Measurements from ENCODE around the gene SHB. TPM values are rescaled to one million over a fixed set of nuclear protein-coding genes. Genes with fewer than 3 reads are reported as not detected.

SHB gene
- total RNA-seq, 2 experiments from 2014 or later: 0.41 to 1.0 TPM

- intact Hi-C loops (cut with micrococcal nuclease; ENCODE audit: unreplicated experiment): no loop called here
- no peak for TF ChIP-seq EZH2phosphoT487 (IDR thresholded peaks at IDR 0.05; ENCODE audit: borderline replicate concordance, low read depth, low read length)
- no peaks in the 10 kb centered on the region for H3K36me3 ChIP-seq (ENCODE audit: insufficient read depth, low read length)
- ChIA-PET CTCF (ENCODE audit: unreplicated experiment) (no interaction called here), POLR2A (no interaction called here)
- H3K4me3 ChIP-seq (ENCODE audit: low read depth, low read length, poor library complexity, severe bottlenecking): no peak overlapping the region
- no peak for DNase-seq (ENCODE audit: low spot score)
- H3K9me3 ChIP-seq (ENCODE audit: low read length): no peaks in the 10 kb centered on the region
- H3K27ac ChIP-seq (ENCODE audit: low read depth, low read length, poor library complexity, severe bottlenecking): no peak overlapping the region
- H2AFZ ChIP-seq (ENCODE audit: low read length): no peak overlapping the region
- H3K4me2 ChIP-seq (ENCODE audit: low read length): no peak overlapping the region
- no peaks in the 10 kb centered on the region for H3K9me2 ChIP-seq (ENCODE audit: insufficient read depth, low read length)
- H3K4me1 ChIP-seq (ENCODE audit: insufficient read depth, low read length, poor library complexity, severe bottlenecking): no peaks in the 10 kb centered on the region
- BruUV-seq (replicated peaks): no TSS peak
- no peaks in the 10 kb centered on the region for H4K20me1 ChIP-seq (ENCODE audit: insufficient read depth, low read length)
- H3K79me2 ChIP-seq (ENCODE audit: insufficient read depth, low read depth, low read length): no peaks in the 10 kb centered on the region
These were observed 38.8 kb upstream of the SHB start for GRCh38 chr9:38107811-38108304.

- ChIA-PET CTCF (ENCODE audit: unreplicated experiment) (no interaction called here), POLR2A (no interaction called here)
- H3K27ac ChIP-seq (ENCODE audit: low read depth, low read length, poor library complexity, severe bottlenecking): no peak overlapping the region
- H4K20me1 ChIP-seq (ENCODE audit: insufficient read depth, low read length): no peaks in the 10 kb centered on the region
- H3K4me1 ChIP-seq (ENCODE audit: insufficient read depth, low read length, poor library complexity, severe bottlenecking): no peaks in the 10 kb centered on the region
- H3K4me2 ChIP-seq (ENCODE audit: low read length): no peak overlapping the region
- no peaks in the 10 kb centered on the region for H3K79me2 ChIP-seq (ENCODE audit: insufficient read depth, low read depth, low read length)
- H3K9me3 ChIP-seq (ENCODE audit: low read length): no peaks in the 10 kb centered on the region
- TF ChIP-seq EZH2phosphoT487 (IDR thresholded peaks at IDR 0.05; ENCODE audit: borderline replicate concordance, low read depth, low read length) (no peak), CTCF (conservative IDR thresholded peaks at IDR 0.05; ENCODE audit: low read length) (no peak)
- H3K36me3 ChIP-seq (ENCODE audit: insufficient read depth, low read length): no peaks in the 10 kb centered on the region
- H3K4me3 ChIP-seq (ENCODE audit: low read depth, low read length, poor library complexity, severe bottlenecking): no peak overlapping the region
- no peak for DNase-seq (ENCODE audit: low spot score)
- intact Hi-C loops (cut with micrococcal nuclease; ENCODE audit: unreplicated experiment): no loop called here
- no TSS peak for BruUV-seq (replicated peaks)
- no peak overlapping the region for H2AFZ ChIP-seq (ENCODE audit: low read length)
- H3K9me2 ChIP-seq (ENCODE audit: insufficient read depth, low read length): no peaks in the 10 kb centered on the region
These were observed 38.4 kb upstream of the SHB start for GRCh38 chr9:38107405-38107804.

GRCh38 chr9:38106488-38106887 lies 37.5 kb upstream of the SHB start:
- BruUV-seq (replicated peaks): no TSS peak
- no peak for DNase-seq (ENCODE audit: low spot score)
- TF ChIP-seq CTCF (conservative IDR thresholded peaks at IDR 0.05; ENCODE audit: low read length) (no peak), EZH2phosphoT487 (IDR thresholded peaks at IDR 0.05; ENCODE audit: borderline replicate concordance, low read depth, low read length) (no peak)
- intact Hi-C loops (cut with micrococcal nuclease; ENCODE audit: unreplicated experiment): no loop called here
- no peak overlapping the region for H2AFZ ChIP-seq (ENCODE audit: low read length)
- ChIA-PET CTCF (ENCODE audit: unreplicated experiment) (no interaction called here), POLR2A (no interaction called here)
- no peak overlapping the region for H3K4me2 ChIP-seq (ENCODE audit: low read length)
- no peak overlapping the region for H3K4me3 ChIP-seq (ENCODE audit: low read depth, low read length, poor library complexity, severe bottlenecking)
- no peaks in the 10 kb centered on the region for H4K20me1 ChIP-seq (ENCODE audit: insufficient read depth, low read length)
- no peaks in the 10 kb centered on the region for H3K36me3 ChIP-seq (ENCODE audit: insufficient read depth, low read length)
- no peaks in the 10 kb centered on the region for H3K9me2 ChIP-seq (ENCODE audit: insufficient read depth, low read length)
- H3K79me2 ChIP-seq (ENCODE audit: insufficient read depth, low read depth, low read length): no peaks in the 10 kb centered on the region
- no peak overlapping the region for H3K27ac ChIP-seq (ENCODE audit: low read depth, low read length, poor library complexity, severe bottlenecking)
- H3K9me3 ChIP-seq (ENCODE audit: low read length): no peaks in the 10 kb centered on the region
- H3K4me1 ChIP-seq (ENCODE audit: insufficient read depth, low read length, poor library complexity, severe bottlenecking): no peaks in the 10 kb centered on the region
